Ramos (cell line): Measurements from ENCODE around the gene ABCB11.

Experiments used
- in situ Hi-C: fragments of 300-500 bp; cut with MboI; formaldehyde crosslinking; loops from one replicate; pipeline ENCODE4 v1.14.3; 2022; ENCODE audit warnings: low sequenced_read_pairs; ENCODE audit not compliant: unreplicated experiment

ABCB11 gene

DNA sequence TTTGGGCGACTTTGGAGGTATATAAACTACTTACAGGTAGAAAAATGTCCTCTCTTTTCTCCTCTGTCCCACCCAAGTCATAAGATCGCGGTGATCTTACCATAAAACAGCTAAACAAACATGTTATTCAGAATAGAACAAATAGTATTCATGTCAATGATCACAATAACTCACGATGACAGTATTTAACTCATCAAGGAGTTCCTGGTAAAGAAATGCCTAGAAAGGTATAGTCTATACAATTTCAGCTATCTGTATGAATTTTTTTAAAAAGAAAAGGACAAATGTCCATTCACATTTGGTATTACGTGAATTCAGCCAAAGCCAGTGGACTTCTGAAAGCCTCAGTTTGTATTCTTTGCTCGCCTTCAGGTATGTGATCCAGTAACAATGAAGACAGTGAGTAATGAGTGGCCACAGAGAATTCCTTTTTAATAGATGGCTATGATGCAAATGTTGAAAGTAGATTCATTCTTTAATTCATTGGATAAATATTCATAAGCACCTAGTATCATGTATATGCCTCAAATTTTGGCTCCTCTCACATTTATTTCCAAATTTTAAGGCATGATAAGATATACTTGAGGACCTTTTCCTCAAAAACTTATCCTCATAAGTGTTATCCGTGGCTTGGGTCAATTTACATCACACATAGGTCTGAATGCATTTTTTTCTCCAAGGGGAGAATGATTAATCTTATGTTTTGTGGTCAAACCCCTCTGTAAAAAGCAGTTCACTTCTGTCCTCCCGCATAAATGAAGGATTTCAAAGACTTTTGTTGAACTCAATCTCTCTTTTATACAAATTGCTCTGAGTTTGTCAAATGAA is 20.3 kb downstream of the ABCB11 start:
- in situ Hi-C loops: no loop called here

DNA sequence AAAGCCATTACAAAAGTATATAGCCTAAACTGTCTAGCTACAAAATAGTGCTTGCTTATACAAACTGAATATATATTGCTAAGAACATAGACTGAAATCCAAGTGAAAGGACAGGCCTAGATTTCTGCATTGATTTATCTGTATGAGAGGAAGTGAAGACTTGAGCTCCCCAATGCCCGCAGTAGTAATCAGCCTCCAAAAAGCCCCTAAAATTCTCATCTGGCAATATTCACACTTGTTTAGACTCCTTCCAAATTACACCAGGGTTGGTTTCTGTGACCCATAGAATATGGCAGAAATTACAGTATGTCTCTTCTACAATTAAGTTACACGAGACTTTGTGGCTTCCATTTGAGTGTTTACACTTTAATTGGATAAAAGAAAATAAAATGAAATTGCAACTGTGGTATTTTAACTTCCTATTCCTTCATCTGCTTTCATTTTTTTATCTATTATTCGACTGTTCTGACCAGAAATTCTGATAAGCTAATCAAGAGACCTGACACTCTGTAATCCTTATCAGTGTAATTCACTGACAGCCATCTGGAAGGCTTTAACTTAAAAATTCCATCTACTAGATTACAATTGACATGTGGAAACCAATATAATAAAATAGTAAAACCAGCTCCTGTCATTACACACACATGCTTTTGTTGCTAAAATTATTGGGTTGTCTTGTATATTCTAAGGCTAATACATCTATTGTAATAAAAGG is 21.1 kb downstream of the ABCB11 start:
- in situ Hi-C loops: no loop called here

DNA sequence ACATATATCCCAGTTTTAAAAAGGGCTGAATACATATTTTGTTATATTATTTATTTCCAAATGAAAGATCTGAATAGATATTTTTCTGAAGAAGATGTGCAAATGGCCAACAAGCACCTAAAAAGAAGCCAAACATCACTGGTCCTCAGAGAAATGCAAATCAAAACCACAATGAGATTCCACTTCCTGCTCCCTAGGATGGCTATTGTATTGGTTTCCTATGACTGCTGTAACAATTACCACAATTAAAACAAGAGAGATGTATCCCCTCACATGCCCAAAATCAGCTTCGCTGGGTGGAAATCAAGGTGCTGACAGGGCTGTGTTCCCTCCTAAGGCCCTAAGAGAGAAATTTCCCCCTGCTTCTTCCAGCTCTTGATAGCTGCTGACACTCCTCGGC is 23.2 kb downstream of the ABCB11 start:
- in situ Hi-C loops: no loop called here

DNA sequence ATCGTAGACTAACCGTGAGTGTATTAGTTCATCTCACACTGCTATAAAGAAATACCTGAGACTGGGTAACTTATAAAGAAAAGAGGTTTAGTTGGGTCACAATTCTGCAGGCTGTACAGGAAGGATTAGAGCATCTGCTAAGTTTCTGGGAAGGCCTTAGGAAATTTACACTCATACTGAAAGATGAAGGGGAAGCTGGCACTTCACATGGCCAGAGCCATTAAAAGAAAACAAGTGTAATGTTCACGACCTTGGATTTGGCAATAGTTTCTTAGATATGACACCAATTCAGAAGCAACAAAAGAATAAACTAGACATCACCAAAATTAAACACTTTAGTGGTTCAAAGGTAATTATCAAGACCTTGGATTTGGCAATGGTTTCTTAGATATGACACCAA is 23.8 kb downstream of the ABCB11 start:
- in situ Hi-C loops: no loop called here

DNA sequence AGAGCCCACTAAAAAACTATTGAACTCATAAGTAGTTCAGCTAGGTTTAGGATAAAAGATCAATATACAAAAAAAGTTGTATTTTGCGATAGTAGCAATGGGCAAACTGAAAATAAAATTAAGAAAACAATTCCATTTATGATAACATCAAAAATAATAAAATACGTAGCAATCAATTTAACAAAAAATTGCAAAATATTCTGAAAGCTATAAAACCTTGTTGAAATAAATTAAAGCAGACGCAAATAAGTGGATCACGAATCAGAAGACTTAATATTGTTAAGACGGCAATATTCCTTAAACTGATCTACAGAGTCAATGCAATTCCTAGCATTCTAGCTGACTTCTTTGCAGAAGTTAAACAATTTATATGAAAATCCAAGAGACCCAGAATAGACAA is 24.5 kb downstream of the ABCB11 start:
- in situ Hi-C loops: no loop called here

DNA sequence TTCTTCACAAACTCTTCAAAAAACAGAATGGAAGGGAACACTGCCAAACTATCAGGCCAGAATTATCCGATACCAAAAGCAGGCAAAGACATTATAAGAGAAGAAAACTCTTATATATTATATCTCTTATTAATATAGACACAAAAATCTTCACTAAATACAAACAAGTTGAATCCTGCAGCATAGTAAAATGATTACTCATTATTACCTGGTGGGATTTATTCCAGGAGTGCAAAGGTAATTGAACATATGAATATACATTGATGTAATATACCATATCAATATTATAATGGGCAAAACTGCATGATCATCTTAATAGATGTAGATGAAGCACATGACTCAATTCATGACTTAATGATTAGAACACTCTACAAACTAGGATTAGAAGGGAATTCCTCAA is 25.1 kb downstream of the ABCB11 start:
- in situ Hi-C loops: no loop called here

DNA sequence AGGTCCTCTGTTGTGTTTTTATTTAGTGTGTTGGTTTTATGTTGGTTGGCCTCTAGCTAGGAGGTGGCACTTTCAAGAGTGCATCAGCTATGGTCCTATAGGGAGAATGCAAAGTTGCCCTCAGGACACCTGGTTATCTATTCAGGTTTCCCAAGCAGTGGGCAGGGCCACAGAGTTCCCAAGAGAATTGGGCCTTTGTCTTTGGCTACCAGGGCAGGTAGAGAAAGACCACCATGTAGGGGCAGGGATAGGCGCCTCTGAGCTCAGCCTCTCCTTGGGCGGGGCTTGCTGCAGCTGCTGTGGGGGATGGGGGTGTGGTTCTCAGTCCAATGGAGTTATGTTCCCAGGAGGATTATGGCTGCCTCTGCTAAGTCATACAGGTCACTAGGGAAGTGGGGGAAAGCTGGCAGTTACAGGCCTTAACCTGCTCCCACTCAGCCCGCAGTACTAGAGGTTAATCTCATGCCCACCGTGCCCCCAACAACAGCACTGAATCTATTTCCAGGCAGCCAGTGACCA is 26.0 kb downstream of the ABCB11 start:
- in situ Hi-C loops: no loop called here

DNA sequence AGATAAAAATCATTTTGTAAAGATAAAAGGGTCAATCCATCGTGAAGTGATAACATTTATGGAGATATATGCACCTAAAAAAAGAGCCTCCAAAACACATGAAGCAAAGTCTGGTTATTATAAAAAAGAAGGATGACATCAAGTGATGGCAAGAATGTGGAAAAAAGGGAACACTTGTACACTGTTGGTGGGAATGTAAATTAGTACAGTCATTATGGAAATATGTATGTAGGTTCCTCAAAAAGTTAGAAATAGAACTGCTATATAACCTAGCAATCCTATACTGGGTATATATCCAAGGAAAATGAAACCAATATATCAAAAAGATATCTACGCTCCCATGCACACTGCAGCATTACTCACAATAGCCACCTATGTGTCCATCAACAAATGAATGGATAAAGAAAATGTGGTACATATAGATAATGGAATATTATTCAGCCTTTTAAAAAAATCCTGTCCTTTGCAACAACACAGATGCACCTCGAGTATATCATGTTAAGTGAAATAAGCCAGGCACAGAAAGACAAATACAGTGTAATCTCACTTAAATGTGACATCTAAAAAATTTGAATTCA is 28.9 kb downstream of the ABCB11 start:
- in situ Hi-C loops: no loop called here

DNA sequence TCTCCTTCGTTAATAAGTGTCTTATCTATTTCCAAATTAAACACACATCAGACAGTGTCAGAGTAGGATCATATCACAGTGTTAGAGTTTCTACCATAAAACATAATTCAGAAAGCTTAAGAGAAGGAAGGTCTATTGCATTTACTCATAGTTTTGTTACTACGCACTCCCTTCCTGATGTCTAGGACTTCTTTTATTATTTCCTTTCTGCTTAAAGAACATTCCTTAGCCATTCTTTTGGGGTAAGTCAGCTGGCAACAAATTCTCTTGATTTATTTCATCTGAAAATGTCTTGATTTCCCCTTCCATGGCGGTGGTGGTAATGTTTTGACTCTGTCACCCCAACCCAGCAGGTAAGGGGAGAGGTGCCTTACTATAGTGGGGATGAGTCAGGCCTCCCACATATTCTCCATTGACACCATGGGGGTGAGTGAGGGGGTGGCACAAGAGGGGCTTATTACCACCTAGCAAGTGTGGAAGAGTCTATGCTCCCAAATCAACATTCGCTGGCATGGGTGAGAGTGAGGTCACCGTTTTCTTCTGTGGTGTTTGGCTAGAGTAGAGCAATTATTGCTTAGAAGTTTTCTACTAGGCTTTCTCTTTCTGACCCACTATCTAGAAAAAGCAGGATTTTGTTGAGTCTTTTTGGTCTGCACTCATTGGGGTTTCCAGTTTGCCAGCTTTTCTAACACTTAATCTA is 29.9 kb downstream of the ABCB11 start:
- in situ Hi-C loops: no loop called here

DNA sequence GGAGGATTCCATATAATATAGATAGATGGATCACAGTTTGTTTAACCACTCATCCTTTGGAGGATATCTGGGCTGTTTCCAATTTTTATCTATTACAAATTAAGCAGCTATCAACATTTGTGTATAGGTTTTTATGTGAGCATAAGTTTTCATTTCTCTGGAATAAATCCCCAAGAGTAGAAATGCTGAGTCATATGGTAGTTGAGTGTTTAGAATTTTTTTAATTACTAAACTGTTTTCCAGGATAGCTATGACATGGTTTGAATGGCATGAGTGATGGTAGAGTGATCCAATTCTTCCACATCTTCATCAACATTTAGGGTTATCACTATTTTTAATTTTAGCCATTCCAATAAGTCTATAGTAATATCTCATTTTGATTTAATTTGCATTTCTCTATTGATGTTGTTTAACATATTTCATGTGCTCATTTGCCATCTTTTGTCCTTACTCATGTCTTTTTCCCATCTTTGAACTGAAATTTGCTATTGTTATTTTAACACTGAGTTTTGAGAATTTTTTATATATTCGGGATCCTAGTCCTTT is 31.4 kb downstream of the ABCB11 start:
- in situ Hi-C loops: no loop called here

DNA sequence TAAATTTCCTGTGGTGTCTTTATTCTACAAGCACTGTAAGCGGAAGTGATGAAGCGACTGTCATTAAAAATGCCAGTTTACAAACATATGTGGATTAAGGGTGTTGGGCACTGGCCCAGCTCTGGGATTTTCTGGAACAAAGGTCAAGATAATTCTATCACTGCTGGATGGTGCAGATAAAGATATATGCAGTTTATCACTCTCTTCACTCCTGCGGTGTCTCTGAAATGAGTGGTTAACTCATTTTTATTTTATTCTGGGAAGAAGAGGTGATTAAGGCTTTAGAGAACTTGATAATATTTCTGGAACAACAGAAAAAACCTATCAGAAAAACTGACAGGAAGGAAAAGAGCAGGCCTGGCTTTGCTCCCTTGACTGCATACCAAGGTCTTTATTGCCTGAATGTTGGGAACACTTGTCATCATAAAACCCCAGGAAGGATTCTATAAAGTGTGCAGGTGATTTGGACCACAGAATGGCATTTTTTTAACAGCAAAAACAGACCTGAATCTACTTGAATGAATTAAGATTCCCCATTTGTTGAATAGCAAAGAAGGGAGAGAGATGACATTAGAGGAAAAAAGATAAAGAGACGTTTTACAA is 32.4 kb downstream of the ABCB11 start:
- in situ Hi-C loops: no loop called here

DNA sequence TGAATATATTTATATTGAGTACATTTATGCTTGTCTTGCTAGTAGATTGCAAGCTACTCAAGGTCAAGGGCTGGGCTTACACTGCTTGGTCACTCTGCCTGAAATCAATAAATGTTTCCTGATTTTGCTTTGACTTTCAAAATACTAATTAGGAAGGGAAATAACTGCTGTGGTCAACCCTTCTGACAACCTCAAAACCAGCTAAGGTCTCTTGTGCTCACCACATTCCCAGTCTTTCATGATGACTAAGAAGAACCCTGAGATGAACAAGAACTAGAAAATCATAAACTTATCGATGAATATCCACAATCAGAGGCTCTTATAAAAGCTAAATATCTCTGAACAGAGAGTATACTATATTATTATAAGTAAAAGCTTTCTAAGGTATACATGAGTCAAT is 33.3 kb downstream of the ABCB11 start:
- in situ Hi-C loops: no loop called here

DNA sequence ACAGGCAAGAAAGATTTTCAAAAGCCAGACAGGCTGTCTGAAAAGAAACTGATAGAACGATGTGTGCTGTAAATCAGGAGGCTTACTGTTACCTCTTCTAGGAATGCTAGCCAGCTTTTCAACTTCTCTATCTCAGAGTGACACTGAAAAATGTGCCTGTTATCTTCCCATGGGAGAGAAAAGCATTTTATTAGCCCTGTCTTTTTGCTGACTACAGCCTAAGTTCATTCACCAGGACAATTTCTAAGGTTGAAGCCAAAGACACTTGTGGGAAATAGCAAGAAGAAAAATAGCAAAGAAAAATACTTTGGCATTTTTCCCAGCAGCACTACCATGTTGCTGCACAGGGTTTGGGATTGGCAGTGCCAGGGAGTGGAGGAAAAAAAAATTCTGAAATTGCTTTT is 34.0 kb downstream of the ABCB11 start:
- in situ Hi-C loops: no loop called here

DNA sequence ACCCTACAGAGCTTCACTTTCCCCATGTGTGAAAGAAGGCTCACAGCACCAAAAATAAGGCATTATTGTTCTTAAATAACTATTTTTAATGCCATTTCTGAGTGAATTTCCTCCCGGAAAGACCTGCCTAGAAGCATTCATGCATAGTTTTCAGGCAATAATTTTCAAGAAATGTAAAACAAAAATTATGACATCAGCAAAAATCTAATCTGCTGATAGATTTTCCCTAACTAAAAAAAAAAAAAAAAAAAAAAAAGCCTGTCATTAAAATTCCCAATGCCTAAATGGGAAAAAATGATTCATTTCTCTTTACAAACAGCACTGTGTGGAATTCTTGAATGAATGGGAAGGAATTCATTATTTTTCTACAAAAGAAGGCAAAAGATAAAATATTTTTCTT is 35.4 kb downstream of the ABCB11 start:
- in situ Hi-C loops: no loop called here

DNA sequence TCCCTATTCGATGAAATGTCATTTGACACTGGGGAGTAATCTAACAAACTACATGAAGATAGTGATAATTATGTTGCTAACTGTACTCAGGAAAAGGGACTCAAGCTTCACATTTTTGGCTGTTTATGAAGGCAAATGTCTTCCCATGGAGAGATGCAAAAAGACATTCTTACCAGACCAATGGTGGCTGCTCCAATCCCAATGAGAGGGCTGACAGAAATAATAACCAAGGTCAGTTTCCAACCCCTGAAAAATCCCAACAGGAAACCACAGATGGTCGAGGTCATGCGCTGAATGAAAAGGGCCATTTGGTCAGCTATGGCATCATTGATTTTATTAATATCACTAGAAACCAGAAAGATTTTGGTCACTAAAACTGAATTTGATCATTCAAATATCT is 37.6 kb downstream of the ABCB11 start:
- in situ Hi-C loops: no loop called here

DNA sequence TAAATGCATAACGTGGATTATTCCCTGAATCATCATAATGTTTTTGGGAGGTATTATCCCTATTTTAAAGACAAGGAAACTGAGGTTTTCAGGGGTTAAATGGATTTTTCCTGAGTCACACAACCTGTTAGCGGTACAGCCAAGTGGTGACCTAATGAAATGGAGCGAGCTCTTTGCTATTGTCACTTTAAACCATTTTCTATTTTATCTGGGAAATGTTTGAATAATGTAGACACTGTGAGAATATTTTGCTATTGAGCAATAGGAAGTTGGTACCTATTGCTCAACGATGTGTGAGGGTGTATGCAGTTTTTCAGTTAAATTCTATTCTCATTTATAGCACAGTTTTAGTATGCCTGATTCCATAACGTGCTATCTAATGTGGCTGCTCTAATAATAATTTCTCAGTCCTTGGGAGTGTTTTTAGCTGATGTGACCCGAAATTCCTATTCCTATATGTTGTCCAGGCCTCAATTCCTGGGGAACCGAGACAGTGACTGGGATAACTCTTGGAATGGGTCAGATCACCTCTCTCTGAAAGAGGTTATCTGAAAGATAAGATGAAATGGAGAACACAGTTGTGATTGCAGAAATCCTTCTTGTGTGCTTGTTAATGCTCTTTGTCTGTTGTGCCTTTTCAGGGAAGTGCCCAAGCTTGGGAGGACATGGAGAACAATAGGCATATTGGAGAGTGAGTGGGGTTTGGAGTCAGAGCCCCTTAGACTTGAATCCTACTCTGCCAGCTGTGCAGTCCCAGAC is 38.4 kb downstream of the ABCB11 start:
- in situ Hi-C loops: no loop called here

DNA sequence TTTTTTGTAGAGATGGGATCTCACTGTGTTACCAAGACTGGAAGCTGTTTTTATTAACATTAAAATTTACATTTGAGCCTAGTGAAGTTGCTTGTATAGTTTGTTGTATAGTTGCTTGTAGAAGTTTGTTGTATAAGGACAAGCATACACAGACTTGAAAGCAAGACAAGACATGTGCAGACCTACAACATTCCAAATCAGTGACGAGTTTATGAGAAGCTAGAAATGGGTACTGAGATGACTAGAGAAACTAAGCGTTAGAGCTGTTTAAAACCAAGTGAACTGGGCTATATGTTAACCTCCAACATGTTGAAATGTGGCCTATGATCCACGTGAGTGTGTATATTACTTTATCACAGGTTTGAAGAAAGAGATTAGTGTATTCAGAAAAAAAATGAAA is 39.1 kb downstream of the ABCB11 start:
- in situ Hi-C loops: no loop called here

DNA sequence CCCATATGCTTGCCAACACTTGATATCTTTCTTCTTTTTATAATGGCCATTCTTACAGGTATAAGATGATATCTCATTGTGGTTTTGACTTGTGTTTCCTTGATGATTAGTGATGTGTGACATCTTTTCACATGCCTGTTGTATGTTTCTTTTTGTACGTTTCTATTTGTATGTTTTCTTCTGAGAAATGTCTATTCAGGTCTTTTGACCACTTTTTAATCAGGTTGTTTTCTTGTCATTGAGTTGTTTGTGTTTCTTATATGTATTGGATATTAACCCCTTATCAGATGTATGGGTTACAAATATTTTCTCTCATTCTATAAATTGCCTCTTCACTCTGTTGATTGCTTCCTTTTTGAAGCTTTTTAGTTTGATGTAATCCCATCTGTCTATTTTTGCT is 42.4 kb downstream of the ABCB11 start:
- in situ Hi-C loops: no loop called here

DNA sequence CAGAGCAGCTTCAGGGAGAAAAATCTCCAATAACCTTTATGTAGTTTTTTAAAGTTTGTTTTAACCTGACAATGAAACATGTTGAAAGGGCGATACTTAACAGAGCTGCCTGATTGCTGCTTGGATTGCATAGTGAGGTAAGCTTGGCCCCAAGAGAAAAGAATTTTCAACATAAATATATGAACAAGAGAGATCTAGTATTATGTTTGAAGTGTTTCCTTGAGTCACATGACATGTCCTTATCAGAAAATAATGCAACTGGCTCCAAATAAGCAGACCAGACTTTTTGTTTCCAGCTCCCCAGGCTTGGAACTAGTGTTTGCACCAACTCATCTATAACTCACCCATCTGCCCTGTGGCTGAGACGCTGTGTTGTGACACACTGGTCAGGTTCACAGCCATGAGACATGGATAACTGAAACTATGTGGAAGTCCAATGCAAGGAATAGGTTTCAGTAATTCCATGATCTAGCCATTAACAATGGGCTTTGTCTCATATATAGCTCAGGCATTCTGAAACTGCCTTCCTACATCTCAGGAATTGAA is 44.7 kb downstream of the ABCB11 start:
- in situ Hi-C loops: no loop called here
